ENCODE measurements around the gene PRRC2A.

GRCh38 chr6:31632279-31632946 lies 11.9 kb downstream of the PRRC2A start:
- TF ChIP-seq, protein P1, sequence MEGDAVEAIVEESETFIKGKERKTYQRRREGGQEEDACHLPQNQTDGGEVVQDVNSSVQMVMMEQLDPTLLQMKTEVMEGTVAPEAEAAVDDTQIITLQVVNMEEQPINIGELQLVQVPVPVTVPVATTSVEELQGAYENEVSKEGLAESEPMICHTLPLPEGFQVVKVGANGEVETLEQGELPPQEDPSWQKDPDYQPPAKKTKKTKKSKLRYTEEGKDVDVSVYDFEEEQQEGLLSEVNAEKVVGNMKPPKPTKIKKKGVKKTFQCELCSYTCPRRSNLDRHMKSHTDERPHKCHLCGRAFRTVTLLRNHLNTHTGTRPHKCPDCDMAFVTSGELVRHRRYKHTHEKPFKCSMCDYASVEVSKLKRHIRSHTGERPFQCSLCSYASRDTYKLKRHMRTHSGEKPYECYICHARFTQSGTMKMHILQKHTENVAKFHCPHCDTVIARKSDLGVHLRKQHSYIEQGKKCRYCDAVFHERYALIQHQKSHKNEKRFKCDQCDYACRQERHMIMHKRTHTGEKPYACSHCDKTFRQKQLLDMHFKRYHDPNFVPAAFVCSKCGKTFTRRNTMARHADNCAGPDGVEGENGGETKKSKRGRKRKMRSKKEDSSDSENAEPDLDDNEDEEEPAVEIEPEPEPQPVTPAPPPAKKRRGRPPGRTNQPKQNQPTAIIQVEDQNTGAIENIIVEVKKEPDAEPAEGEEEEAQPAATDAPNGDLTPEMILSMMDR (conservative IDR thresholded peaks at IDR 0.05 in 1 of 2, IDR thresholded peaks at IDR 0.05 in 1 of 2; ENCODE audit: extremely low read depth in 1 of 2, insufficient read depth in 1 of 2, low read depth in 1 of 2, low read length in 2 of 2), result no peak
- TF ChIP-seq EZH2 (IDR thresholded peaks at IDR 0.05; ENCODE audit: borderline replicate concordance, low read length), result no peak

Data from mammary epithelial cell (primary cell).